AG04449 (cell line): ENCODE data around the gene PPEF1.

Experiments
- CTCF ChIA-PET: fragments of 350-600 bp; formaldehyde crosslinking; extraction: SDS; loops from one replicate; lab custom pipeline; 2021; ENCODE audit warnings: antibody characterized with exemption; lab: Yijun Ruan, JAX
- POLR2A ChIA-PET: fragments of 400-600, 350-600 bp; formaldehyde crosslinking; extraction: SDS; loops from one replicate; lab custom pipeline; 2020; ENCODE audit warnings: antibody characterized with exemption, inconsistent platforms; lab: Yijun Ruan, JAX
- DNase-seq: peaks from one replicate; pipeline ENCODE4 v3.0.0-alpha.2; 2010; ENCODE audit warnings: low read depth, low spot score
- H3K4me3 ChIP-seq: 2 replicates; pipeline ENCODE4 v1.5.1; 2011; ENCODE audit warnings: low read depth, mild to moderate bottlenecking, control low read depth, low read length
- TF ChIP-seq, protein P1 (sequence below): IDR thresholded peaks from one replicate; pipeline ENCODE4 v1.5.1; 2011; ENCODE audit warnings: mild to moderate bottlenecking, moderate library complexity, low read length, control low read depth, inconsistent platforms; ENCODE audit not compliant: insufficient read depth; ENCODE audit errors: missing control alignments

Gene PPEF1

DNA sequence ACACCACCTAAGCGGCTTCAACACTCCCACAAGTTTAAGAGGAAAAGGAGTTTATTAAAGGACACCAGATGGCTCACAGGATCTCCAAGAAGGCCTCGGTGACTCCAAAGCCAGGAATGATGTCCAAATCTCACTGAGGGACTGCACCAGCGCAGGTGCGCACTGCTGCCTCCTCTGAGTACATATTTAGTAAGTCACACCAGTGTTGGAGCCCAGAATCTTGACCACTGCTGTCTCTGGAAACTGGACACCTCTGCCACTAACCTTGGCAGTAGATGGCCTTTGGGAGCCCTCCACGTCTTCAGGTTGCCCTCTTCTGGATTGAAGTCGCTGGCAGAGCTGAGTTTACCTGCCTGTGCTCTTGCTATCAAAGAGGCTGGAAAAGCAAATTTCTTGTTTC lies 25.4 kb upstream of the PPEF1 start:
- POLR2A ChIA-PET = no interaction called here
- TF ChIP-seq, protein P1, sequence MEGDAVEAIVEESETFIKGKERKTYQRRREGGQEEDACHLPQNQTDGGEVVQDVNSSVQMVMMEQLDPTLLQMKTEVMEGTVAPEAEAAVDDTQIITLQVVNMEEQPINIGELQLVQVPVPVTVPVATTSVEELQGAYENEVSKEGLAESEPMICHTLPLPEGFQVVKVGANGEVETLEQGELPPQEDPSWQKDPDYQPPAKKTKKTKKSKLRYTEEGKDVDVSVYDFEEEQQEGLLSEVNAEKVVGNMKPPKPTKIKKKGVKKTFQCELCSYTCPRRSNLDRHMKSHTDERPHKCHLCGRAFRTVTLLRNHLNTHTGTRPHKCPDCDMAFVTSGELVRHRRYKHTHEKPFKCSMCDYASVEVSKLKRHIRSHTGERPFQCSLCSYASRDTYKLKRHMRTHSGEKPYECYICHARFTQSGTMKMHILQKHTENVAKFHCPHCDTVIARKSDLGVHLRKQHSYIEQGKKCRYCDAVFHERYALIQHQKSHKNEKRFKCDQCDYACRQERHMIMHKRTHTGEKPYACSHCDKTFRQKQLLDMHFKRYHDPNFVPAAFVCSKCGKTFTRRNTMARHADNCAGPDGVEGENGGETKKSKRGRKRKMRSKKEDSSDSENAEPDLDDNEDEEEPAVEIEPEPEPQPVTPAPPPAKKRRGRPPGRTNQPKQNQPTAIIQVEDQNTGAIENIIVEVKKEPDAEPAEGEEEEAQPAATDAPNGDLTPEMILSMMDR = no peak
- CTCF ChIA-PET = no interaction called here
- DNase-seq = no peak
- no peak overlapping the region for H3K4me3 ChIP-seq

DNA sequence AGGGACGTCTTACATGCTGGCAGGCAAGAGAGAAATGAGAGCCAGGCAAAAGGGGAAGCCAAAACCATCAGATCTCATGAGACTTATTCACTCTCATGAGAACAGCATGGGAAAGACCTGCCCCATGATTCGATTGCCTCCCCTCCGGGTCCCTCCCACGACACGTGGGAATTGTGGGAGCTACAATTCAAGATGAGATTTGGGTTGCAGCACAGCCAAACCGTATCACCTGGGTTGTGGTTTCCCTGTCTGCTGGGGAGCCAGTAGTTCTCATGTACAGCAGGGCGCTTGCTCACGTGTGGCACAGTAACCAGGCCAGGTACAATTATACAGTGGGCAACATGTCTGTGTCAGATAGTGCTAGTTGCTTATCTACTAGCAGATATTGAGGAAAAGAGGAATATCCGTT lies 24.5 kb upstream of the PPEF1 start:
- ChIA-PET CTCF (no interaction called here), POLR2A (no interaction called here)
- TF ChIP-seq, protein P1 = no peak
- H3K4me3 ChIP-seq = no peak overlapping the region
- DNase-seq = no peak

DNA sequence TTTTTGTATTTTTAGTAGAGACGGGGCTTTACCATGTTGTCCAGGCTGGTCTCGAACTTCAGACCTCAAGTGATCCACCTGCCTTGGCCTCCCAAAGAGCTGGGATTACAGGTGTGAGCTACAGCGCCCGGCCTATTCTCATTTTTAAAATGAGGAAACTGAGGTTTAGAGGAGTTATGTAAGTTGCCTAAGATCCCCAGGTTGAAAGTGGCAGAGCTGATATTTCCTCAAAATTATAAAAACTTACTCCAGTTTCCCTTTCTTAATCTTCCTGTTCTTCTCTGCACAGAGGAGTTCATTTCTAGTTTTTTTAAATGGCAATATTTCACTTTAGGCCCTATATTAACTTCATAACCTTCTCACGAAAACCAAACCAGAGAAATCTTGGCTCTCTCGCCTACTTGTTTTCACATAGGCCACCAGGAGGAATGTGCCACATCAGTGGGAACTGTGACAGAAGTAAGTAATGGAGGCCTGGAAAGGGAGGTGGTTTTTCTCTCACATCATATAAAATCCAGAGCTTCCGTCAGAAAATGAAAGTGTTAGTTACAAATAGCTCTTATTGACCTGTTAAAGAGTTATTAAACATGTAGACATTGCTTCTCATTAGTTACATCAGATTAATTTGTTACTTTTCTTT lies 19.5 kb upstream of the PPEF1 start:
- no peak for DNase-seq
- ChIA-PET POLR2A (no interaction called here), CTCF (no interaction called here)
- TF ChIP-seq, protein P1 = no peak
- H3K4me3 ChIP-seq = no peak overlapping the region

DNA sequence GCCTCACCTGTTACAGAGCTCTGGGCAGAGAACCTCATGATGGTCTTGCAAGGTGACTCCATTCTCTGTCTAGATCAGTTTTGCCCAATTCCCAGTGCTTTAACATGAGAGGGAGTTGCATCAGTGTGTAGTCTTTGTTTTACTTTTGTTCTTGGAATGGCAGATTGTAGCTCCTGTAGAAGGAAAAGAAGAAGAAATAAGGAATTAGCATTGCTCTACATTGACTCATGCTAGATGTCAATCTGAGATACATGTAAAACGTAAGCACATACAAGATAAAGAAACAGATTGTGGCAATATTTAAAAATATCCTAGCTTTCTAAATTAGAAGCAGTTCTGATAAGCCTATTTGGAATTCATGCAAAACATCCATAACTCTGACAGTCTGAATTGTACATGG lies 16.0 kb upstream of the PPEF1 start:
- ChIA-PET CTCF (no interaction called here), POLR2A (no interaction called here)

DNA sequence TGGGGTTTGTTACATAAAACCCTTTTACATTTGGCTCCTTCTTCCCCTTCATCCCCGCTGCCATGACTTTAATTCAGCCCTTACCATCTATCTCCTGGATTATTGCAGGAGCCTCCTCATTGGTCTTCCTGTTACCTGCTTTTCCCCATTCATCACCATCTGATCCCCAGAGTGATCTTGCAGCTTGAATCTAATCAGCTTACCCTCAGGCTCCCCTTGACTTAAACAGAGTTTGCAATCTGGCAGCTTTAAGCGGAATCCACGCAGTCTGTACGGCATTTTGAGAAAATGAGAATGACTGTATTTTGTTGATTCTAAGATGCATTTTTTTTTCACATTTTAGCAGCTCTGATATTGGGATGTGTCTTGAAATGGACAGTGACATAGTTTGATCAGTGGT lies 14.9 kb upstream of the PPEF1 start:
- no peak overlapping the region for H3K4me3 ChIP-seq
- DNase-seq = no peak
- POLR2A ChIA-PET = no interaction called here
- CTCF ChIA-PET = no interaction called here
- TF ChIP-seq, protein P1 = no peak

More for the DNA sequence above, 16.0 kb upstream of the PPEF1 start:
- DNase-seq = no peak
- no peak overlapping the region for H3K4me3 ChIP-seq
- TF ChIP-seq, protein P1 = no peak

DNA sequence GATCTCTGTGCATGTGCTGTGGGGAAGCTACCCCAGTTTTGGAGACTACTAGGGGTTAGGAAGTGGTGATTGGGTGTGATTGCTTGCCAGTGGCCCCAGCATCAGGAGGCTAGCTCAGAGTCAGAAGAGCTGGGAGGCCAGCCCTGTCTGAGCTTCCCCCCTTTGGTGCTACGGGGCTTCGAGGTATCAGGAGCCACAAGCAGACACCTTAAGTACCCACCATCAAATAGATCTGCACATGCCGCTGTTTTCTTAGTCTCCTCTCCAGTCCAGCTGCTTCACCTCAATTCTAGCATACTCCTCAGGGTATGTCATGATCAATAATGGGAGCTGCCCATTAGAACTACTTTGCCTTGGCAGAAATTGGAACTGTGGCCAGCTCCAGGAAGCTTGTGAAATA lies 10.8 kb upstream of the PPEF1 start:
- no peak overlapping the region for H3K4me3 ChIP-seq
- no peak for DNase-seq
- TF ChIP-seq, protein P1 = no peak
- ChIA-PET POLR2A (no interaction called here), CTCF (no interaction called here)
